ENCODE results near the gene MUC4.

DNA sequence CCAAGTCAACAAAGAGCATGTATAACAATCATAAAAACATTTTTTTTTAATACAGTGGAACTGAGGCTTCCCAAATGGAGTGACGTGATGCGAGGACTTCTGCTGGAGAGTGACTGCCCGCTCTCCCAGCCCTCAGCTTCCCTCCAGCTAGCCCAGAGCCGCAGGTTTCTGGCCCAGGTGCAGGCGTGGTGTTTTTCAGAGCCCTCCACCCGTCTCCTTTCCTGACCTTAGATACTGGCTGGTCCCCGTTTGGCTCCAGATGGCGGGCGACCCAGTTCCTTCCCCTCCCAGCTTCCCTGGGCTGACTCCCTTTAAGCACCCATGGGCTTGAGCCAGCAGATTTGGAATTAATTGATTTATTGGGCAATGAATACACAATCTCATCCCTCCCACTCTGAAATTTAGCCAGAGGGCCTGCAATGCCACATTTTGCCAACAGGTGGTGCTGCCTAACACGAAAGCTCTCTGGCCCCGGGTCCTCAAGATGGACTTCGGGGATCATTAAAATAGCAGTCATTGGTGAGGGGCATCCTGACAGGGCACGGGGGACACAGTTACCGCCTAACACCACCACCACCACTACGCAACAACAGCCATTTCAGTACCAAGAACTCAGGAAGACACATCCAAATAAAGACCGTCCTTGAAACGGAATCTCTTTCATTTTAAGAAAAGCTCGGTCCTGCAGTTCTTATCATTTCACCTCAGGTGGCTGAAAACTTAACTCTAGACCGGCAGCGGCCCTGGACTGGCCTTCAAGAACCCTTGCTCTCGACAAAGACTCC lies 47.5 kb upstream of the MUC4 start:
- TF ChIP-seq CTCF (IDR thresholded peaks at IDR 0.05; ENCODE audit: insufficient read depth, low read length) (peak; percentile 97), POLR2AphosphoS5 (IDR thresholded peaks at IDR 0.05; ENCODE audit: low read depth) (no peak)
